SIG-M5 (cell line): ENCODE measurements around the gene SEMA3F.

ENCODE experiments used
- DNase-seq: peaks from one replicate; lab custom pipeline; 2025; lab: John Stamatoyannopoulos, UW

SEMA3F gene

GRCh38 chr3:50132421-50133282 is 22.5 kb upstream of the SEMA3F start:
- DNase-seq, result no peak

- no peak for DNase-seq
Measured at GRCh38 chr3:50133283-50133615, 21.9 kb upstream of the SEMA3F start.

GRCh38 chr3:50134367-50134766 is 20.8 kb upstream of the SEMA3F start:
- no peak for DNase-seq

- no peak for DNase-seq
Measured at GRCh38 chr3:50135964-50136363, 19.2 kb upstream of the SEMA3F start.

- DNase-seq, result no peak
Measured at GRCh38 chr3:50136714-50137405, 18.3 kb upstream of the SEMA3F start.

- no peak for DNase-seq
Measured at GRCh38 chr3:50137531-50137930, 17.6 kb upstream of the SEMA3F start.

- no peak for DNase-seq
Measured at GRCh38 chr3:50138266-50139200, 16.6 kb upstream of the SEMA3F start.

GRCh38 chr3:50139308-50139707 is 15.8 kb upstream of the SEMA3F start:
- DNase-seq, result no peak

GRCh38 chr3:50139718-50140423 is 15.3 kb upstream of the SEMA3F start:
- no peak for DNase-seq

GRCh38 chr3:50140990-50141389 is 14.1 kb upstream of the SEMA3F start:
- DNase-seq, result no peak

GRCh38 chr3:50146316-50146901 is 8.7 kb upstream of the SEMA3F start:
- no peak for DNase-seq

- no peak for DNase-seq
Measured at GRCh38 chr3:50147016-50147415, 8.1 kb upstream of the SEMA3F start.

GRCh38 chr3:50147447-50147846 is 7.7 kb upstream of the SEMA3F start:
- no peak for DNase-seq

- no peak for DNase-seq
Measured at GRCh38 chr3:50147861-50148260, 7.3 kb upstream of the SEMA3F start.

- DNase-seq, result no peak
Measured at GRCh38 chr3:50150404-50150750, 4.7 kb upstream of the SEMA3F start.

GRCh38 chr3:50150863-50151686 is 4.0 kb upstream of the SEMA3F start:
- no peak for DNase-seq

GRCh38 chr3:50151728-50152127 is 3.4 kb upstream of the SEMA3F start:
- no peak for DNase-seq

GRCh38 chr3:50153782-50154475 is 1.2 kb upstream of the SEMA3F start:
- DNase-seq, result no peak

GRCh38 chr3:50154476-50154839 is 666 bp upstream of the SEMA3F start:
- DNase-seq, result no peak

- no peak for DNase-seq
Measured at GRCh38 chr3:50155491-50155878, 361 bp downstream of the SEMA3F start.
